Heart left ventricle (tissue), 13 donors: ENCODE data around the gene TTC3.

Experiments used
- CTCF ChIP-seq, 12 donors: fragments of 200-600 bp; sonication (generic) in 4 of 12; IDR thresholded peaks; one replicate each; pipeline versions ENCODE4 v1.5.0 to v1.8.0; 2018 to 2022; ENCODE audit warnings: antibody characterized with exemption in 12 of 12, mild to moderate bottlenecking in 5 of 12
- POLR2A ChIP-seq, 2 donors: fragments of 450-650 bp; IDR thresholded peaks; one replicate each; pipeline ENCODE4 v1.6.1; 2017; ENCODE audit warnings: antibody characterized with exemption in 2 of 2, mild to moderate bottlenecking in 2 of 2, moderate library complexity in 2 of 2
- donor health status: ischemic (EF 13 %, LVEDD 7.1; RV severe dilation, severe dysfunction).
- donor health status: DM: no; HTN: yes; CAD: no.
- donor health status: DM: no; HTN: no; CAD: no.
- donor health status: ischemic (EF 25% LVEDD 6.9; RV normal size, moderate dysfunction).
- donor health status: ischemic (EF 25% LVEDD 5.7; RV mildly dilated, moderate dysfunction).
- donor health status: ischemic (EF 35%, LVEDD 5.7; RV mildly dilated, moderate dysfunction).
- donor health status: nonischemic (EF 11% LVEDD 7.7; RV severe dilation, severe dysfunction).
- donor health status: DM: yes; HTN: yes; CAD: no.
- donor health status: PGD.
- donor health status: ischemic (EF 29% LVEDD 5.4; RV normal size, mild dysfunction).
- donor health status: nonischemic (EF 23%, LVEDD 6.1; RV moderate dilation, normal function).

- TF ChIP-seq CTCF (IDR thresholded peaks at IDR 0.05) (no peak), POLR2A (IDR thresholded peaks at IDR 0.05) (no peak)
Observed at GRCh38 chr21:37026499-37026898, 46.6 kb upstream of the TTC3 start.
